Coronary artery (tissue), 2 donors: ENCODE measurements around the gene SGF29.
"Not testable (repeated sequence)": the region's sequence is repeated elsewhere in the genome, so short reads cannot be mapped to it uniquely, and the experiment has no call there.

ENCODE experiments used
- DNase-seq: peaks from one replicate; pipeline ENCODE4 v3.0.0-alpha.2; 2017; ENCODE audit warnings: low spot score
- H3K27ac ChIP-seq, 2 donors: fragments of 200-600 bp; sonication (generic); one replicate each; pipeline ENCODE4 v1.5.1; 2016 to 2019
- H3K4me3 ChIP-seq: fragments of 200-600 bp; sonication (generic); 2 replicates; pipeline ENCODE4 v1.5.1; 2016; ENCODE audit warnings: mild to moderate bottlenecking, moderate library complexity
- TF ChIP-seq, protein P1 (sequence below): fragments of 200-600 bp; sonication (generic); IDR thresholded peaks from one replicate; pipeline ENCODE4 v1.5.1; 2019; ENCODE audit warnings: antibody characterized with exemption

Gene SGF29

DNA sequence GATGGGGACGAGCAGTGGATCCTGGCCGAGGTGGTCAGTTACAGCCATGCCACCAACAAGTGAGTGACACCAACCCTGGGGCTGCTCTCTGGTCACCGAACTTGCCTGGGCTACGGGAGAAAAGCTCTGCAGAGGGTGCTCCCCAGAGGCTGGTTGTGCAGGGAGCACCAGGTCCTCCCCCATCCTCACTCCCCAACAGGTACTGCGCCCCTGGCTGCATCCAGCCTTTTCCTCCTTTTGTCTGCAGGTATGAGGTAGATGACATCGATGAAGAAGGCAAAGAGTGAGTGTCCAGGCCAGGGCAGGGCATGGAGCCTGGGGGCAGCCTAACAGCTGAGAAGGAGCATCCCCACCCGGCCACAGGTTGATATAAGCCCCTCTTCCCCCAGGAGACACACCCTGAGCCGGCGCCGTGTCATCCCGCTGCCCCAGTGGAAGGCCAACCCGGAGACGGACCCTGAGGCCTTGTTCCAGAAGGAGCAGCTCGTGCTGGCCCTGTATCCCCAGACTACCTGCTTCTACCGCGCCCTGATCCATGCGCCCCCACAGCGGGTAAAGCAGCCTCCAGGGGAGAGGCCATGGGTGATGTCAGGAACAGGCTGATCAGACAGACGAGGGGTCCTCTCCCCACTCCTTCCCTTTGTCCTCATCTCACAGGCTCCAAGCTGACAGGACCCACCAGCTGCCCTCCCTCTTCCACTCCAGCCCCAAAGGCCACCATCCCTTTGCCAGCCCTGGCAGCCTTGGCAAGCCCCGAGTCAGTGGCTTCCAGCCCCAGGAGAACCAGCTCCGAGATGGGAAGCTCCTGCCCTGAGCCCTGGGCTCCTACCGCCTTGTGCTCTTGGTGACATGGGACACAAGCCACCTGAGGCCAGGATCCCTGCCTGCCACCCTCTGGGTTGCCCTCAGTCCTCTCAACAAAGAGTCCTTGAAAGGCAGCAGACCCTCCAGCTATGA lies 36.9 kb downstream of the SGF29 start:
- H3K27ac ChIP-seq: no peak overlapping the region
- H3K4me3 ChIP-seq: no peak overlapping the region
- no peak for DNase-seq
- TF ChIP-seq, protein P1, sequence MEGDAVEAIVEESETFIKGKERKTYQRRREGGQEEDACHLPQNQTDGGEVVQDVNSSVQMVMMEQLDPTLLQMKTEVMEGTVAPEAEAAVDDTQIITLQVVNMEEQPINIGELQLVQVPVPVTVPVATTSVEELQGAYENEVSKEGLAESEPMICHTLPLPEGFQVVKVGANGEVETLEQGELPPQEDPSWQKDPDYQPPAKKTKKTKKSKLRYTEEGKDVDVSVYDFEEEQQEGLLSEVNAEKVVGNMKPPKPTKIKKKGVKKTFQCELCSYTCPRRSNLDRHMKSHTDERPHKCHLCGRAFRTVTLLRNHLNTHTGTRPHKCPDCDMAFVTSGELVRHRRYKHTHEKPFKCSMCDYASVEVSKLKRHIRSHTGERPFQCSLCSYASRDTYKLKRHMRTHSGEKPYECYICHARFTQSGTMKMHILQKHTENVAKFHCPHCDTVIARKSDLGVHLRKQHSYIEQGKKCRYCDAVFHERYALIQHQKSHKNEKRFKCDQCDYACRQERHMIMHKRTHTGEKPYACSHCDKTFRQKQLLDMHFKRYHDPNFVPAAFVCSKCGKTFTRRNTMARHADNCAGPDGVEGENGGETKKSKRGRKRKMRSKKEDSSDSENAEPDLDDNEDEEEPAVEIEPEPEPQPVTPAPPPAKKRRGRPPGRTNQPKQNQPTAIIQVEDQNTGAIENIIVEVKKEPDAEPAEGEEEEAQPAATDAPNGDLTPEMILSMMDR: no peak

DNA sequence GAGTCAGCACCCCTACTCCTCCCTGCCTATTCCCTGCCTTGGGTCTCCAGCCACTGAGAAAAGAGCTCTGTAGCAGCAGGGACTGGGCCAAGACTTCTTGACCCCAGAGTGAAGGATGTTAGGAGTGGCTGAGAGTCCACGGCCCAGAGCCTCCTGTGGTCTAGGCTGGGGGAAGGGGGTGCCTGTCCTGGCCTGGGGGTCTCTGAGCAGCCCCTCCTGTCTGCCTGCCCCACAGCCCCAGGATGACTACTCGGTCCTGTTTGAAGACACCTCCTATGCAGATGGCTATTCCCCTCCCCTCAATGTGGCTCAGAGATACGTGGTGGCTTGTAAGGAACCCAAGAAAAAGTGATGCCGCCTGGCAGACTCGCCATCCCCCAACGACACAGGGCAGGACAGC lies 37.6 kb downstream of the SGF29 start:
- DNase-seq: no peak
- no peak overlapping the region for H3K27ac ChIP-seq
- TF ChIP-seq, protein P1: no peak
- no peak overlapping the region for H3K4me3 ChIP-seq

DNA sequence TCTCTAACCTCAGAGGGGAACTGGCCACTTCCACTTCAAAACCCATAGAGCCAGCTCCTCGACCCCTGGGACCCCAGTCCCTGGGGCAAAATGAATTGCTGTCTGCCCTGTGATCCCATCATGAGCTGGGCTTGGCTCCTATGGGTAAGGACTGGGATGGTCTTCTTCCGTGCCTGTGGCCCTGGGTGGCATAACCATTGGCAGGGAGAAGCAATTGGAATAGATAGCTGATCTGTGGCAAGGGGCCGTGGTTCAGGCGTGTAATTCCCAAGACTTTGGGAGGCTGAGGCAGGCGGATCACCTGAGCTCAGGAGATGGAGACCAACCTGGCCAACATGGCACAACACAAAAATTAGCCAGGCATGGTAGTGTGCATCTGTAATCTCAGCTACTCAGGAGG lies 38.8 kb downstream of the SGF29 start:
- TF ChIP-seq, protein P1: no peak
- H3K27ac ChIP-seq: no peak overlapping the region
- H3K4me3 ChIP-seq: no peak overlapping the region
- DNase-seq: no peak

DNA sequence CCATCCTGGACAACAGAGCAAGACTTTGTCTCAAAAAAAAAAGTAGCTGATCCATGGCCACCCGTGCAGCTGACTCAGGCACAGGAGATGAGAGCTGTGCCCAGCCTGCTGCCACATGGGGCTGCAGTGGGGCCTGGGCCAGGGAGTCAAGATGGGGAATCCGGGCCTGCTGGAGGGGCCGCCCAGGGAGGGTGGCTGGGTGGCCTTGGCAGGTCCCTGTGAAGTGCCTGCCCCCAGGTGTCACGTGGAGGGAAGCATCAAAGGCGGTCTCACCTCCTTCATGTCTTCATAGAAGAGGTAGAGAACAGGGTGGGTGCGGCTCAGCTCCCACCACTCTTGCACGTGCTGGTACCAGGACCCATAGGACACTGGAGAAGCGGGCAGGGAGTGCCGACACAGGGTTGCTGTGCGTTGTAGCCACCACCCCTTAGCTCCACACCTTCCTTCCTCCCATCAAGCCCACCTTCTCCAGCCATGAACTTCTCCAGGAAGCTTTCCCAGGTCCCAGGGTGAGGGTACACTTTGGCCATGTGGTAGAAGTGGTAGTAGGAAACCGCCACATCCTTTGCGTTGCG lies 39.3 kb downstream of the SGF29 start:
- DNase-seq: no peak
- Histone ChIP-seq H3K27ac (no peak overlapping the region), H3K4me3 (no peak overlapping the region)
- TF ChIP-seq, protein P1: no peak

DNA sequence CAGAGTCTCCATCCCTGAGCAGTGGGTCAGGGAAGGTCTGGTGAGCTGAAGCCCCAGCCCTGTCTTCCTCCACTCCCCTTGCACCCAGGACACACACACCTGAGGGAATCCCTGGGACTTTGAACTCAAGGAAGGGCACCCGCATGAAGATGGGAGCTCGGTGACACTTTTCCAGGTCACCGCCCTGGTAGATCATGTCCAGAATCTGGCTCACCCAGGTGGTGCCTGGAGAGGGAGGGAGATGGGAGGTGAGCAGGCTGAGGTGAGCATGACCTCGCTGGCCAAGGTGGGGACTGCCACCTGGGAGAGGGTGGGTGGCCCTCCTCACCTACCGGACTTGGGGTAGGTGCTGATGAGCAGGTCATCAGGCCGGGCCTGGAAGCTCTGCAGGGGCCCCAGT lies 41.7 kb downstream of the SGF29 start:
- not testable (repeated sequence) for H3K4me3 ChIP-seq, DNase-seq, H3K27ac ChIP-seq

DNA sequence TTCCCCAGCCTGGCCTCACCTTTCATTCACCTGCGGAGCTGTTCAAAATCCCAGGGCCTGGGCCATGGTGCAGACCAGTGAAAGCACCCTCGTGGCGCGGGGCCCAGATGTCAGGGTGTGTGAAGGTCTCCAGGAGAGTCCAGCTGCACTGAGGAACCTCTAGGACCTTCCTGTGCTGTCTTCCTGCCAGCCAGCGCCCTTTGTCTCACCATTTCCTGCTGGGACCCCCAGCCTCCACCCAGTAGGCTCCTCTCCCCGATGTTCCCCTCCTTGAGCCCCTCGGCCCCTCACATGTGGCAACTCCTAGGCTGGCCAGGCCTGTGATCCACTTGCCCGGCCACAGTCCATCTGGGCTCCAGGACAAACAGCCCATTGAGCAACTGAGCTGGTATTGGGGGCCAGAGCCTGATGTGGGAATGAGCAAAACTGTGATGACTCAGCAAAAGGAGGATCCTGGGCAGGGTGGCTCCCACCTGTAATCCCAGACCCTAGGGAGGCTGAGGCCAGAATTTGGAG lies 42.5 kb downstream of the SGF29 start:
- H3K27ac ChIP-seq: peak overlapping the region in 1 of 2 donors; percentile 32
- no peak overlapping the region for H3K4me3 ChIP-seq
- no peak for DNase-seq
- TF ChIP-seq, protein P1: no peak

DNA sequence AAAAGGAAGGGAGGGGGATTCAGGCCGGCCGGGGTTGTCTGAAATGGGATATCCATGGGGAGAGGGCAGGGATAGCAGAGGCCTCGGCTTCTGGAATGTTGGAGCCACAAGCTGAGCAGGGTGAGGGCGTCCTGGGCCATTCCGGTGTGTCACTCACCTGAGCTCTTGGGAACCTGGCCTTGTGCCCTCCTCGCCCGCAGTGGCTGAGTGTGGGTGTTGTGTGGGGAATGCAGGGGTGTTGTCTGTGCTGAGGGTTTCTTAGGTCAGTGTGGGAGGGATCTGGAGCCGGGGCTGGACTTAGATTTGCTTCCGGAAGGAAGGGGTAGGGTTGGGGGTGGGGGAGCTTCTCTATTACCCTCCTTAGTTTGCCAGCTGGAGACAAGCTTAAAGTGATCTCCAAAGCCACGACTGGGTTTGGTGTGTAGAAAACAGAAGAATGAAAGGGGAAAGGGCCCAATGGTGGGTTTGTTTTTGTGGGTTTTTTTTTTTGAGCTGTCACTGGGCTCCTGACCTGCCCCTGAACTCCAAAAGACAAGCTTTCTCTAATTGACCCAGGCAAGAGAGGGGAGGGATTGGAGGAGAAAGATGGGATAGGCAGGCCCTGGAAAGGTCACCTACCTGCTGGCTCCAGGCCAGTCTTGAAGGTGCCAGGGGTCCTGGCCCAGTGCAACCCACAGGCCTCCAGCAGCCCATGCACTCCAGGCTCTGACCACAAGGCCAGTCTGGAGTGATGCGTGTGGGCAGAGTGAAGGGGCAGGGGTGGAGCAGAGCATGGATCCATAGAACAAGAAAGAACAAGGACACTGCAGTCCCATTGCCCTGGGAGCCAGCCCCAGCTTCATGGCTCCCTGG lies 43.3 kb downstream of the SGF29 start, which contains the start of gene SULT1A2:
TSS of gene SULT1A2 (minus strand) at position 211 of the 852 bp plus-strand sequence. CDS start 1,120 bp downstream, outside the sequence.
- Histone ChIP-seq H3K4me3 (no peak within 1 kb of the TSS), H3K27ac (peak within 1 kb of the TSS in 1 of 2 donors; percentile 32)
- no peak for DNase-seq
- TF ChIP-seq, protein P1: no peak
